Kidney epithelial cell (primary cell): ENCODE results near the gene UCK2. TPM values are rescaled to one million over a fixed set of nuclear protein-coding genes. Genes with fewer than 3 reads are reported as not detected.

Source experiments
- DNase-seq: peaks from one replicate; pipeline ENCODE4 v3.0.0-alpha.2; 2010; ENCODE audit warnings: low read depth
- H3K27me3 ChIP-seq: 2 replicates; pipeline ENCODE4 v1.6.0; 2011; ENCODE audit warnings: low read length; ENCODE audit not compliant: control insufficient read depth, insufficient read depth
- H3K36me3 ChIP-seq: 2 replicates; pipeline ENCODE4 v1.5.1; 2011; ENCODE audit warnings: low read length; ENCODE audit not compliant: control insufficient read depth, insufficient read depth
- H3K4me3 ChIP-seq: 2 replicates; pipeline ENCODE4 v1.5.1; 2011; ENCODE audit warnings: low read depth, mild to moderate bottlenecking, control low read depth, low read length
- total RNA-seq: library from RNA; depleted of rRNA; stranded (reverse); fragments of >200 nt; gene quantifications from 2 replicates; pipeline ENCODE4 v1.2.3, GENCODE V29; 2015
- TF ChIP-seq, protein P1 (sequence below): IDR thresholded peaks from 2 replicates; pipeline ENCODE4 v1.5.1; 2011; ENCODE audit warnings: mild to moderate bottlenecking, moderate library complexity, low read length, control low read depth, inconsistent platforms; ENCODE audit not compliant: insufficient read depth, poor library complexity, severe bottlenecking

Gene UCK2
- total RNA-seq, 1 donor from 2014 or later = 81.9 TPM

GRCh38 chr1:165907256-165907857 lies 79.9 kb downstream of the UCK2 start:
- Histone ChIP-seq H3K27me3 (no peaks in the 10 kb centered on the region), H3K36me3 (peaks cover 8% of the 10 kb centered on the region), H3K4me3 (no peak overlapping the region)
- TF ChIP-seq, protein P1, sequence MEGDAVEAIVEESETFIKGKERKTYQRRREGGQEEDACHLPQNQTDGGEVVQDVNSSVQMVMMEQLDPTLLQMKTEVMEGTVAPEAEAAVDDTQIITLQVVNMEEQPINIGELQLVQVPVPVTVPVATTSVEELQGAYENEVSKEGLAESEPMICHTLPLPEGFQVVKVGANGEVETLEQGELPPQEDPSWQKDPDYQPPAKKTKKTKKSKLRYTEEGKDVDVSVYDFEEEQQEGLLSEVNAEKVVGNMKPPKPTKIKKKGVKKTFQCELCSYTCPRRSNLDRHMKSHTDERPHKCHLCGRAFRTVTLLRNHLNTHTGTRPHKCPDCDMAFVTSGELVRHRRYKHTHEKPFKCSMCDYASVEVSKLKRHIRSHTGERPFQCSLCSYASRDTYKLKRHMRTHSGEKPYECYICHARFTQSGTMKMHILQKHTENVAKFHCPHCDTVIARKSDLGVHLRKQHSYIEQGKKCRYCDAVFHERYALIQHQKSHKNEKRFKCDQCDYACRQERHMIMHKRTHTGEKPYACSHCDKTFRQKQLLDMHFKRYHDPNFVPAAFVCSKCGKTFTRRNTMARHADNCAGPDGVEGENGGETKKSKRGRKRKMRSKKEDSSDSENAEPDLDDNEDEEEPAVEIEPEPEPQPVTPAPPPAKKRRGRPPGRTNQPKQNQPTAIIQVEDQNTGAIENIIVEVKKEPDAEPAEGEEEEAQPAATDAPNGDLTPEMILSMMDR = no peak
- no peak for DNase-seq

- Histone ChIP-seq H3K4me3 (no peak overlapping the region), H3K27me3 (no peaks in the 10 kb centered on the region), H3K36me3 (peaks cover 8% of the 10 kb centered on the region)
- DNase-seq = no peak
- TF ChIP-seq, protein P1 = no peak
Observed at GRCh38 chr1:165910764-165911421, 83.5 kb downstream of the UCK2 start.

DNA sequence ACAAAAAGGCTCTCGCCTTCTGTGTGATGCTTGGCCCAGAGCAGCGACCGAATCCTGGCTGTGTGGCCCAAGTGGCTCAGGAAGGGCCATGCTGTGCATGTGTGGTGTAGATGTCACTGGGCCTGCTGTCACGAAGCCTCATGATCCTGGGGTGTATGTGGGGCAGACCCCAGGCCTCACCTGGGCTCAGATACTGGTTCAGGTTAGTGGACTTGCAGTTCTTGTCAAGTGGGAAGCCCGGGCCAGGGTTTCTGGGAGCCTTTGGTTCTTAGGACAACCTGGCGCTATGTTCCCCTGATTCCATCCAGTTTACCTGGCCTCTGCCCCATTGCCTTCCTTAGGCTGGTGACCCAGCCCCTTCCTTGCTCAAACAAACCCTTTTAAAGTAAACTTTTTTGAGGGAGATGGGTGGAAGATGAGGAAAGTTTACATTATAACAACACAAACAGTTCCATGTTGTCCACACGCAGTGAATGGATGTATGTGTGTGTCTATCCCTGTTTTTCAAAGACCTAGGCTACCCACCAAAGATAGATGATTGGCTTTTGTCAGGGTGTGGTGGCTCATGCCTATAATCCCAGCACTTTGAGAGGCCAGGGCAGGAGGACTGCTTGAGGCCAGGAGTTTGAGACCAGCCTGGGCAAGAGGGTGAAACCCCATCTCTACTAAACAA lies 84.3 kb downstream of the UCK2 start:
- DNase-seq = no peak
- TF ChIP-seq, protein P1 = no peak
- no peaks in the 10 kb centered on the region for H3K27me3 ChIP-seq
- peaks cover 8% of the 10 kb centered on the region for H3K36me3 ChIP-seq
- H3K4me3 ChIP-seq = no peak overlapping the region

DNA sequence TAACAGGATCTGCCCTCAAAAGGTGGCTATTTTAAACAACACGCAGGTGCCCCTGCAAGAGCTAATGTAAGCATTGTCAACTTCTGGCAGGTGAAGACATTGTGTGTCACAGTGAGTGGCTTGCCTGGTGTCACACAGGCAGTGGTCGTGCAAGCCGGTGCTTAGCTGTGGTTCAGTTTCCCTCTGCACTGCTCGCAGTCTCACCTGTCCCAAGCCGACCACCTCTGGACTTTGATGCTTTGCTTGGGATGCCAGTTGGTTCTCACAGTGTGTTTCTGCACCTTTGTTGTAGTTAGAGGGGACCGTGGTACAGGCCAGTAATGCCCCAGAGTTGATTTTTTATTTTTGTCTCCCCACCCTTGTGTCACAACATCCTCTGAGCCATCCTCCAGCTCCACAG lies 85.2 kb downstream of the UCK2 start:
- TF ChIP-seq, protein P1 = no peak
- no peaks in the 10 kb centered on the region for H3K27me3 ChIP-seq
- H3K36me3 ChIP-seq = peaks cover 5% of the 10 kb centered on the region
- DNase-seq = no peak
- no peak overlapping the region for H3K4me3 ChIP-seq

DNA sequence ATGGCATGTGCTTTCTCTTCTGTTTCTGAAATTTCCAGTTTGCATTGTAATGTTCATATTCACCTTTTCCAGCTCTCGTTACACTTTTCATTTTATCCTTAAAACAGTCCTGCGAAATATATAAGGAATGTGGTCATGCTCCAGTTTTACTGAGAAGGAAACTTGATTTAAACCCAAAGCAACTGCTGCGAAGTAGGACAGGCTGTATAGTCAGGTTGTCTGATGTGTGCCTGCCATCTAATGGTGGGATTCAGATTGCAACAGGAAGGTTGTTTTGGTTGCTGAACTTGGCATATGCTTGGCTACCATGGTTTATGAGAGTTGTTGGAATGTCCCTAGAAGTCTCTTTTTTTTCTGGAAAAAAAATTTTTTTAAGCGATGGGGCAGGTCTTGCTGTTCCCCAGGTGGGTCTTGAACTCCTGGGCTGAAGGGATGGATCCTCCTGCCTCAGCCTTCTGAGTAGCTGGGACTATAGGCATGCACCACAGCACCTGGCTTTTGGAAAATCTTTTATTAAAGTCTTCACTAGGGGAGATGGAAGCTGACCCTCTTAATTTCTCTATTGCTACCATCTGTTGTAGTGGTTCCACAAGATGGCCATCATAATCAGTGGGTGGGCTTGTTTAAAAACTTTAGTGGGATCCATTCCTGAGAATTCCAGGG lies 86.9 kb downstream of the UCK2 start:
- Histone ChIP-seq H3K4me3 (no peak overlapping the region), H3K27me3 (no peaks in the 10 kb centered on the region), H3K36me3 (peaks cover 4% of the 10 kb centered on the region)
- TF ChIP-seq, protein P1 = peak; percentile 82
- no peak for DNase-seq
